Fibroblast of lung (primary cell): ENCODE data around the gene AK5.

Experiments used
- EZH2 ChIP-seq: IDR thresholded peaks from 2 replicates; pipeline ENCODE4 v1.5.1; 2012; ENCODE audit warnings: low read length, control low read depth, mild to moderate bottlenecking; ENCODE audit errors: missing control alignments
- TF ChIP-seq, protein P1 (sequence below), 2 donors: IDR thresholded peaks in 1 of 2; conservative IDR thresholded peaks in 1 of 2; 1 replicate in 1 of 2; 2 replicates in 1 of 2; pipeline ENCODE4 v1.5.1; 2011 to 2012; ENCODE audit warnings: low read length in 2 of 2, control low read depth in 1 of 2, inconsistent platforms in 1 of 2, low read depth in 1 of 2, mild to moderate bottlenecking in 1 of 2

DNA sequence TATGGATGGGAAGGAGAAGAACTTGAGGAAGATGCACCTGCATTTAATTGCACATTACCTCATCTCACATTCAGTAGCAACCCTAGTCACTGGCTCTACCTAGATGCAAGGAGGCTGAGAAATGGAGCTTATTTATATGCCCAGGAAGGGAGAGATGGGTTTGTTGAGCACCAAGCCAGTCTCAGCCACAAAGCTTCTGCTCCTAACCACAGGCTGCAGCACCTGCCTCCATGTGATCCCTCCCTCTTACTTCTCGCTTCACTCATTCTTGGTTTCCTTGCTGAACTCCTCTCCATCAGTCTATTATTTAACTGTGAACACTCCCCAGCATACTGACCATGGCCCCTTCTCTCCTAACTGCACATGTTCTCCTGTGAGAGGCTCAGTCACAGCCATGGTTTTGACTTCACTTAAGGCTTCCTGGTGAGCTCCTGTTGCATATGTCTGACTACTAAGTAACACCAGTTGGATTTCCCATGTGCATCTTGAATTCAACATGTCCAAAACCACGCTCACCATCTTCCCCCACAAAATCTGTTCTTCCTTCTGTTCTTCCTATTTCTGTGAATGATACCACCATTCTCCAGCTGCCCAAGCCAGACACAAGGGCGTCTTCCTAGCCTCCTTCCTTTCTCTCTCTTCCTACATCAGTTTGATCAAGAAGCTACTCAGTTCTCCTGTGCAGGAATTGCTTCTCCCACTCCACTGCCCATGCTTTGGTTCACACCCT is 139.8 kb downstream of the AK5 start:
- TF ChIP-seq, protein P1, sequence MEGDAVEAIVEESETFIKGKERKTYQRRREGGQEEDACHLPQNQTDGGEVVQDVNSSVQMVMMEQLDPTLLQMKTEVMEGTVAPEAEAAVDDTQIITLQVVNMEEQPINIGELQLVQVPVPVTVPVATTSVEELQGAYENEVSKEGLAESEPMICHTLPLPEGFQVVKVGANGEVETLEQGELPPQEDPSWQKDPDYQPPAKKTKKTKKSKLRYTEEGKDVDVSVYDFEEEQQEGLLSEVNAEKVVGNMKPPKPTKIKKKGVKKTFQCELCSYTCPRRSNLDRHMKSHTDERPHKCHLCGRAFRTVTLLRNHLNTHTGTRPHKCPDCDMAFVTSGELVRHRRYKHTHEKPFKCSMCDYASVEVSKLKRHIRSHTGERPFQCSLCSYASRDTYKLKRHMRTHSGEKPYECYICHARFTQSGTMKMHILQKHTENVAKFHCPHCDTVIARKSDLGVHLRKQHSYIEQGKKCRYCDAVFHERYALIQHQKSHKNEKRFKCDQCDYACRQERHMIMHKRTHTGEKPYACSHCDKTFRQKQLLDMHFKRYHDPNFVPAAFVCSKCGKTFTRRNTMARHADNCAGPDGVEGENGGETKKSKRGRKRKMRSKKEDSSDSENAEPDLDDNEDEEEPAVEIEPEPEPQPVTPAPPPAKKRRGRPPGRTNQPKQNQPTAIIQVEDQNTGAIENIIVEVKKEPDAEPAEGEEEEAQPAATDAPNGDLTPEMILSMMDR (conservative IDR thresholded peaks at IDR 0.05 in 1 of 2, IDR thresholded peaks at IDR 0.05 in 1 of 2; ENCODE audit: low read depth in 1 of 2, low read length in 2 of 2): no peak
- no peak for TF ChIP-seq EZH2
